GM12874 (cell line): ENCODE results near the gene TFAM.

Experiments used
- TF ChIP-seq, protein P1 (sequence below): IDR thresholded peaks from 2 replicates; pipeline ENCODE4 v1.5.1; 2011; ENCODE audit warnings: low read depth, mild to moderate bottlenecking, control low read depth, low read length, moderate library complexity; ENCODE audit not compliant: insufficient read depth

TFAM gene

GRCh38 chr10:58382489-58382995 is 2.7 kb upstream of the TFAM start:
- TF ChIP-seq, protein P1, sequence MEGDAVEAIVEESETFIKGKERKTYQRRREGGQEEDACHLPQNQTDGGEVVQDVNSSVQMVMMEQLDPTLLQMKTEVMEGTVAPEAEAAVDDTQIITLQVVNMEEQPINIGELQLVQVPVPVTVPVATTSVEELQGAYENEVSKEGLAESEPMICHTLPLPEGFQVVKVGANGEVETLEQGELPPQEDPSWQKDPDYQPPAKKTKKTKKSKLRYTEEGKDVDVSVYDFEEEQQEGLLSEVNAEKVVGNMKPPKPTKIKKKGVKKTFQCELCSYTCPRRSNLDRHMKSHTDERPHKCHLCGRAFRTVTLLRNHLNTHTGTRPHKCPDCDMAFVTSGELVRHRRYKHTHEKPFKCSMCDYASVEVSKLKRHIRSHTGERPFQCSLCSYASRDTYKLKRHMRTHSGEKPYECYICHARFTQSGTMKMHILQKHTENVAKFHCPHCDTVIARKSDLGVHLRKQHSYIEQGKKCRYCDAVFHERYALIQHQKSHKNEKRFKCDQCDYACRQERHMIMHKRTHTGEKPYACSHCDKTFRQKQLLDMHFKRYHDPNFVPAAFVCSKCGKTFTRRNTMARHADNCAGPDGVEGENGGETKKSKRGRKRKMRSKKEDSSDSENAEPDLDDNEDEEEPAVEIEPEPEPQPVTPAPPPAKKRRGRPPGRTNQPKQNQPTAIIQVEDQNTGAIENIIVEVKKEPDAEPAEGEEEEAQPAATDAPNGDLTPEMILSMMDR = no peak

DNA sequence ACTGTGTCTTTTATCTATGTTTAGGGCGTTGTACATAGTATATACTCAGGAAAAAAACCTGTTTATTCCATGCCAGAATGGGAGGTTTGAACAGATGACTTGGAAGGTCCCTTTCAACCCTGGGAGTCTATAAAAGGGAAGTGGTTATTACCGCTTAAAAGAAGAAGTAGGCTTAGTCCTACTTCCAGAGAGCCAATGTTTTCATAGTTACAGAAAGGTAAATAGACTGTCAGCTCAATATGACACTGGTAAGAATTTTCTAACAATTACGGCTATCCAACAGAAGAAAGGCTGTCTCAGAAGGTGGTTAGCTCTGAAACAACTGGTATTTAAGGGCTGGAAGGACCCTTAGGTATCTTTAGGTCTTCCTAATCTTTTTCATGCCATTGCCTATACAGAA is 1.1 kb upstream of the TFAM start:
- TF ChIP-seq, protein P1 = no peak

DNA sequence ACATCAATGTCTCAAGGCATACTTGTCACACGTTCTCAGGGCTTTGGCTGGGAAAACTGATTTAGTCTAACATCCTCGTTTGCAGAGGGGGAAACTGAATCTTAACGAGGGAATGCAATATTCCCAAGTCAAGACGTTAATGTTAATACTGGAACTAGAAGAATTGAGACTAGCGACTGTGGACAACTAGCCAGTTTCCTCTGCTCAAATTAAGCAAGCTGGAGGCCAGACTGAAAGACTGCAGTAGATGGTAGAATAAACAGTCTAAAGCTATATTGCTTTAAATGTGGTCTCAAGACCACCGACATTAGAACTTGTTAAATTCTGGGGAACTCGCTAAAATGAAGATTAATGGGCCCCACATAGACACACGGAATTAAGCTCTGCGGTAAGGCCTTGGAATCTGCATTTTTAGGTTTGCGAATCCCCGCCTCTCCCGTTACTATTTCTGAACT is 639 bp upstream of the TFAM start:
- TF ChIP-seq, protein P1 = no peak

GRCh38 chr10:58385784-58386112 is 538 bp downstream of the TFAM start:
- TF ChIP-seq, protein P1 = no peak

DNA sequence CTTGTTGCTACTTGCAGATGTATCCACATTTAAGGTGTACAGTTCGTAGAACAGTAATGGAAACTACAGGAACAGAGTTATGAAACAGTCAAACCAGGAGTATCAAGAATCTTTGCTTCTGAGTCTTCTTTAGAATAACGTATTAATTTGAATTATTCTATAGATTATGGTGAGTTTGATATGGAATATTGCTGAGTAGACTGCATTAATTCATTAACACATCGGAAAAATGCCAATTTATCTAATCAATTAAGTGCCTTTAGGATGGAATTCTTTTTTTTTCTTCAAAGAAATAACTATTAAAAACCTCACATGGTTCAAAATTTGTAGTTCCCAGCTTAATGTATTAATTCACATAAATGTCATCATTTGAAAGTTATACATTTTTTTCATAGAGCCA is 3.8 kb downstream of the TFAM start:
- TF ChIP-seq, protein P1 = no peak

DNA sequence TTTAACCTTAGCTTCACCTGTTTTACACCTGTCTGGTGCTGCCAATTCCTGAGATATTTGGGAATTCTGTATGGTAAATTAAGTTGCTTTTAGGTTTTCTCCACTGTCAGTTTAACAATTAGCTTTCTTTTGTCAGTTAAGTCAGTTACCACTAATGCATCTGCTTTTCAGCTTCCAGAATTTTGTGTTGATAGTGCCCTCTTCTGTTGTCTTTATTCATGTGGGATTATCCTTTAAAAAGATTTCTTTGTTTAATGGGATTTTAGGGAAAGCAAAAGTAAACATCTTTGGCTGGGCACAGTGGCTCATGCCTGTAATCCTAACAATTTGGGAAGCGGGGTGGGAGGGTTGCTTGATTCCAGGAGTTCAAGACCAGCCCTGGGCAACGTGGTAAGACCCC is 8.1 kb downstream of the TFAM start:
- TF ChIP-seq, protein P1 = no peak

DNA sequence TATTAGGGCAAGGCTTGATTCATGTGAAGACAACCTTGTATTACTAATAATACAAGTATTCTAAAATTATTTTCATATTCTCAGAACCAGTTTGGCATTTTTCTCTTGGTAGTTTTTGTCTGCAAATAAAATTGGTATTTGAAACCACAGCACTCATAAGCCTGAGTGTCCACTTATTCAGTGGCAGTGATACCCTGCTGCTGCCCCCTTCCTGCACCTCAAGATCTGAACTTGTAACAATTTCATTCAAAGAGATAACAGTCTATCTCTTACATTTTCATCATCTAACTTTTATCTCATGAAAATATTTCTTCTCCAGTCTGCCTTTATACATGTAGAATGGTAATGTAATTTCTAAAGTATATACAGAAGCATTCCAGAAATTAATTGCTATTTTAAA is 9.3 kb downstream of the TFAM start:
- TF ChIP-seq, protein P1 = no peak
